NOMO-1 (cell line): ENCODE measurements around the gene HINT3.
"Not testable (repeated sequence)": the region's sequence is repeated elsewhere in the genome, so short reads cannot be mapped to it uniquely, and the experiment has no call there.

Experiments
- DNase-seq, 2 experiments: peaks; one replicate each; lab custom pipeline; 2025; ENCODE audit not compliant: unreplicated experiment in 2 of 2; lab: John Stamatoyannopoulos, UW

HINT3 gene

DNA sequence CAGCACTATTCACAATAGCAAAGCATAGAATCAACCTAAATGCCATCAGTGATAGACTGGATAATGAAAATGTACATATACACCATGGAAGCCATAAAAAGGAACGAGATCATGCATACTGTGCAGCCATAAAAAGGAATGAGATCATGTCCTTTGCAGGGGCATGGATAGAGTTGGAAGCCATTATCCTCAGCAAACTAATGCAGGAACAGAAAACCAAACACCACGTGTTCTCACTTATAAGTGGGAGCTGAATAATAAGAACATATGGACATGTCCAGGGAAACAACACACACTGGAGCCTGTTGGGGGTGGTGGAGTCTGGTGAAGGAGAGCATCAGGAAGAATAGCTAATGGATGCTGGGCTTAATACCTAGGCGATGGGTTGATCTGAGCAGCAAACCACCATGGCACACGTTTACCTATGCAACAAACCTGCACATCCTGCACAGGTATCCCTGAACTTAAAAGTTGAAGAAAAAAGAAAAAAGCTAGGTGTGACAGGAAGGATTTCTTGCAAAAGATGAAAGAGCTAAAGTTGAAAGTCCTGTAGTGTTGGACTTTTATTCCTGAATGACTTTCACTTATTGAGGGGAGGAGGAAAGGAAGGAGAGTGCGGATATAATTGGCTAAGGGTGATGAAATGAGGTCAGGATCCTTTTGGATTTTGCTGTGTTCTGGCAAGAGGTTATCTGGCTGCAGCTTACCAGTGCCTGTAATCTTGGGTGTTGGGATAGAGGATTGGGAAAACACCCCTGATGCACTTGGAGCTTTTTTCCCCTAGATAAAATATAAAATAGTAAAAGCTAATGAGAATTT, 38.3 kb downstream of the HINT3 start:
- DNase-seq: no peak

DNA sequence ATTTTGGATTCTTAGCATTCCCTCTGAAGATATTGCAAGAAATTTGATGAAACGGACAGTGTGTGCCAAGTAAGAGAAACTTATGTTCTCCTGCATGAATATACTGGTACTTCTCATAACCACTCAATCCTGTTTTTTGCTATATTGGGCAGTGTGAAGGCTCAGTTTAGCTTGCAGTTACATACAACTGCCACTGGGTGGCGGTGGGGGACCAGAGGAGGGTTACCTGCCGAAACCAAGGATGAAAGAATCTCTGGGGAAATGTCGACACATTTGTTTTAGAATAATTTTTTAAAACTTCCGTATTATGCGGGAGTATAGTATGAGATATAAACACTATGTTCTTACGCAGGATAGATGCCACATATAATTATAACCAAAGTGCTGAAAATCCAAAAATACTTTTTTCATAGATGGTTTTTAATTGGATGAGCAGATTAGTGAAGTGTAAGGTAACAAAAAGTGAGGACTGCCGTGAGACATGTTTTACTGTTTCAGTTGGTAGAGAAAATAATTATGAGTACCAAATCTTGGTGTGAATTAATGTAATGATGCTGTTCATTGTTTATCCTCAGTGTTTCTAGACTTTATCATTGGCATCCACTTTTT, 39.5 kb downstream of the HINT3 start:
- DNase-seq: peak; percentile 60 to 61

DNA sequence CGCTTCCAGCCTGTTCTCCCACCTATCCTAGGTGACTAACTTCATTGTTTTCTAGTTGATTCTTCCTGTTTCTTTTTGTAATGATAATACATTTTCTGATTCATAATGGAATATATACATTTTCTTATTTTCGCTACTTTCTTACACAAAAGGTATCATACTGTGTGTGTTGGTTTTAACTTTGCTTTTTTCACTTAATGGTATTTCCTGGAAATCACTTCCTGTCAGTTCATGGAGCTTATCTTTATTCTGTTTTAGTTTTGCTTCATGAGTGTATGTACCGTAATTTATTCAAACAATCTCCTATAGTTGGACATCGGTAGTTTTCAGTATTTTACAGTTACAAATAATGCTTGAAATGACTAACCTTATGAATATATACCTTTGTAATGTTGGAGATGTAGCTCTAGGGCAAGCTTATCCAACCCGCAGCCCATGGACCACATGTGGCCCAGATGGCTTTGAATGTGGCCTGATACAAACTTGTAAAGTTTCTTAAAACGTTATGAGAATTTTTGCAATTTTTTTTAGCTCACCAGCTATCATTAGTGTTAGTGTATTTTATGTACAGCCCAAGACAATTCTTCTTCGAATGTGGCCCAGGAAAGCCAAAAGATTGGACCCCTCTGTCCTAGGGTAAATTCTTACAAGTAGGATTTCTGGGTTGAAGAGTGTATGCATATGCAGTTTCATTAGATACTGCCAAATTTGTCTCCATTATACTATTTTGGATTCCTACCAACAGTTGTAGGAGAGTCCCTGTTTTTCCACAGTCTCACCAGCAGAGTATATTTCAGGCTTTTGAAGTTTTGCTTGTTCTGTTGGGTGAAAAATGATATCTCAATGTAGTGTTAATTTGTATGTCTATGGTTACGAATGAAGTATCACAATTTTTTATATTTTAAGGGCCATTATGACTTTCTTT, 46.4 kb downstream of the HINT3 start:
- no peak for DNase-seq

DNA sequence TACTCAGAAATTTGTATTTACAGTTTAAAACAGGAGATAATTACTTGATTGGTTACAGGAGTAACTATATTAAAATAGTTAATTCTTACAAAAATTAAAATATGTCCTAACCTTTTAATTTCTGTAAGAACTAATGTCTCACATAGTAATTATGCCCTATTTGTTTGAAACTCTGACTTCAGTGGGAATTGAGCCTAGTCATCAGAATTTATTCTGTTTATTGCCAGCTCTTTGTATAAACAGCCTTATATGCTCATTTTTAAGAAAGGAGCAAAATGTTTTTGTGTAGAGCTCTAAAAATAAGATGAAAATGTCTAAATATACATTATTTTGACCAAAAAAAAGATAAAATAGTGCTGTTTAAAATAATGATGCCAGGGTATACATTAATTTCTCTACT, 51.2 kb downstream of the HINT3 start:
- DNase-seq: no peak

DNA sequence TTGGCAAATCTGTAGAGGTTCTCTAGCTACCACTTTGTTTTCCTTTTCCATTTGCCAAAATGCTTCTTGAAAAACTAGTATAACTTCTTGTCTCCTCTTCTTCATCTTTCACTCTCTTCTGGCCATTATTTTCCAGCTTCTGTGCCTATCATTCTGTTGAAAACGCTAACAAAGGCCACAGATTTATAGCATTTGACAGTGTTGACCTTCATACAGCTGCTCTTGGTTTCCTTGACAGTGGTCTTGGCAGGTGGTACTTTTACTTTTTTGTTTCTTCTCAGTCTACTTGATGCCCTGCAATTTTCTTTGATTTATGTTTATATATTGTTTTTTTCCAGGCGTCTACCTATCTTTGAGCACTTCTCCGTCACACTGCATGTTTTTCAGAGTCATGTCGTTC, 53.5 kb downstream of the HINT3 start:
- no peak for DNase-seq

DNA sequence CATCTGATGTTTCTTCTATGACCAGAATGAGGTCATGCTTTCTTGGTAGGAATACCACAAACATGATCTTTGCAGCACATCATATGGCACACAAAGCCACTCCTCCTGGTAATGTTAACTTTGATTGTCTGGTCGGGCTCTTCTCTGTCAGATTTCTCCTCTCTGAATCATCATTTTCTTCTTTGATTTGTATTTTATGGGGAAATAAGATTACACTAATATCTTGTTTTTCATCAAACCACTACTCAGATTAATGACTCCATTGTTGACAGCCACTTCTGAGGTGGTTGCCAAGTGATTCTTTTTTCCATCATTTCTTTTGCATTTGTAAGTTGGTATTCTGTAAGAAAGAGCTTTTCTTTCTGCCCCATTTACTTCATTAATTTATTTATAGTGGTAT, 59.3 kb downstream of the HINT3 start:
- DNase-seq: no peak

DNA sequence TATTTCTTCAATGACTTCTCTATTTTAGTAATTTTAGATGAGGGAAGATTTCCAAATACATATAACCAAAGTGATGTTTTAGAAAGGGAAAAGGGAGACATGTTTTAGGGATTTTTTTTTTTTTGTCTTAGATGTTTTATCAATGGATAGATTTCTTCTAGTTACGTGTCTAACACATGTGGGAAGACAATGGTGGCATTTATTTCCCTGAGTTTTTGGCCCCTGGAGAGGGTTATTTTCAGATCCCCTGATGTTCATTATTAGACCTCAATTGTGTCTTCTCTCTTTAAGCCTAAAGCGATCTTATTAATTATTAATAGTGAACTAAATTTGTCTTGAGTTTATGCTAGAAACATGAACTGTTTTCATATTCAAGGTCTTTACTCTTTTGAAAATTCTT, 60.0 kb downstream of the HINT3 start:
- no peak for DNase-seq

DNA sequence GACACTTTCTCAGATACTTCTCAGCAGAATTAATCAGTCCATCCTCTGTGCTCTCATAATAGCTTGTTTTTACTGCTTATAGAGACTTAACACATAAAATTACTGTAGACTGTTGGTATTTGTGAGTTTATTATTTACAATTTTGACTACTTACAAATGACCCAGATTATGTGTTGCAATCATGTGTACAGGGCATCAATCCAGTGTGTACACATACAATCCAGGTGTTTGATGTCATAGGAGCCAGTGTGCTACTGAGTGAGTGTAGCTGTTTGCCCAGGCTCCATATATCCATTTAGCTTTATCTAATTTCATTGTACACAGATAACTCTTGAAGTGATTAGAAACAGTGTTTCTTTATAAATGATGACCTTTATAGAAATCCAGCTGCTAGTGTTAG, 61.1 kb downstream of the HINT3 start:
- no peak for DNase-seq

DNA sequence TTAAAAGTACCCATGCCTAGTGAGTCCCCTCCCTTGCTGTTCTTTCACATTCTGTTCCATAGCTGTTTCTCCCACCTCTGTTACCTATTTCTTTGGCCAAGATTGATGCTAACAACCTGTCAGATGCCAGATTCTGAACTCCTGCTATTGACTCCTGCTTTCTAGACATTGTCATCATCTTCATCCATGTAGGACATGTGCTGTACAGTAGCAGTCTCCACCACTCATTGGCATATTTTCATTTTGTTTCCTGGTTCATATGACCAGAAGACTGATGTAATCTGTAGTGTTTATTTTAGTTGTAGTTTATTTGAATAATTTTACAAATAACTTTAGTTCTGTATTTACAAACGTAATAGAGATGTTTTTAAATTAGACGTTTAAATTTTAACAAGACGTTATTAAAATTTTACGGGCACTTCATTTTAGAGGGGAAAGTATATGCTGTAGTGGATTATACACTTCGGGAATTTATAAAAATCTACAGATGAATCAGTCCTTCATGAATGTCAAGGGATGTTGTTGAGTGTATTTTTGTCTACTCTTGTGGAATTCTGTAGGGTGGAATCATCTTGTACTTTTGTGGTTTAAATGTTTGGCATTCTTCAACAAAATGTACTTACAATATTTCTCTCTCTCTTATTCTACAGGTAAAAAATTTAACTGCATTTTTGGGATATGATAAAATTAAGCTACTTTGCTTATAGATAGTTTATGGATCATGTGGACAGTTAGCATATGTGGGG, 63.9 kb downstream of the HINT3 start:
- no peak for DNase-seq

DNA sequence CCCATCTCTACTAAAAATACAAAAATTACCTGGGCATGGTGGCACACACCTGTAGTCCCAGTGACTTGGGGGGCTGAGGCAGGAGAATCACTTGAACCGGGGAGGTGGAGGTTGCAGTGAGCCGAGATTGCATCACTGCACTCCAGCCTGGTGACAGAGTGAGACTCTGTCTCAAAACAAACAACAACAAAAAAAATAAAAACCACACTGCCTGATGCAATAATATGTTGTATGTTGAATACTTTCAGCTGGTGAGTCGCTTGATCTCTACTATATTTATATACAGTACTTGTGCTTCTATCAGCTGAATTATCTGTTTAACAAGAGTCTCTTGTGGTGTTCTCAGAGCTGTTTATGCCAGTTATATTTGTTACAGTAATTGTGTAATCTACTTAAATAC, 66.9 kb downstream of the HINT3 start:
- DNase-seq: not testable (repeated sequence)

DNA sequence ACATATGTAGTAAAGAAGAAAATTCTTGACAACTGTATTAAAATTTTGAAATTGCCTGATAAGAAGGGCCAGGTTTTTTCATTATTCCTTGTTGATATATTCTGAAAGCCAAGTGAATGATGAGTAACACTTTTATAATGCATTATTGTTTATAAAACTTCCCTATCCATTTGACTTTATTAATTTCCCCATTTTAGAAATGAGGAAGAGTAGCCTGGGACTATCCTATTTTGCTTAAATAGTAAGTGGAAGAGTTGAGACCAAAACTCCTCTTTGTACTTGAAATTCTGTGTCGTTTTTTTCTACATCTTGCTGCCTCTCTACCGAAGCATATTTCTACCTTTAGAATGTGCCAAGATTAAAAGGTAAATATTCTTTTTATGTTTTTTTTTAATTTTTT, 69.4 kb downstream of the HINT3 start:
- DNase-seq: no peak

DNA sequence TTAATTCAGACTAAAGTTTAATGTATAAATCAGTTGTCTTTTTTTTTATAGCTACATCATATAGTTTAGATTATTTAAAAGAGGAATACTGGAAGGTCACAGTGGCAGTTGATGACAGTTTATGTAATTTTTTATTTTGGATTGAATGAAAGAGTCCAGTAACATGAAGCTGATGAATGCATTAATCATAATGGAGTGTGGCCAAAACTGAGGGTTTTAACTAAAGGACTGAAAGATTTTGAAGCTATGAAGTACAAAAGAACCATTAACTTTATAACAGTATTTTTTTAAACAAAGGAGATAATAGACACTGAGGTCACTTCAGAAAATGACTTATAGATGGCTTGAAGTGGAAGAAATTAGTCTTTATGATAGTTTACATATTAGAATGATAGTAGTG, 71.0 kb downstream of the HINT3 start:
- DNase-seq: no peak
